NCI-H146 (cell line): ENCODE data around the gene SLBP.

Experiments used
- DNase-seq: peaks from one replicate; lab custom pipeline; 2025; lab: John Stamatoyannopoulos, UW

The SLBP gene

DNA sequence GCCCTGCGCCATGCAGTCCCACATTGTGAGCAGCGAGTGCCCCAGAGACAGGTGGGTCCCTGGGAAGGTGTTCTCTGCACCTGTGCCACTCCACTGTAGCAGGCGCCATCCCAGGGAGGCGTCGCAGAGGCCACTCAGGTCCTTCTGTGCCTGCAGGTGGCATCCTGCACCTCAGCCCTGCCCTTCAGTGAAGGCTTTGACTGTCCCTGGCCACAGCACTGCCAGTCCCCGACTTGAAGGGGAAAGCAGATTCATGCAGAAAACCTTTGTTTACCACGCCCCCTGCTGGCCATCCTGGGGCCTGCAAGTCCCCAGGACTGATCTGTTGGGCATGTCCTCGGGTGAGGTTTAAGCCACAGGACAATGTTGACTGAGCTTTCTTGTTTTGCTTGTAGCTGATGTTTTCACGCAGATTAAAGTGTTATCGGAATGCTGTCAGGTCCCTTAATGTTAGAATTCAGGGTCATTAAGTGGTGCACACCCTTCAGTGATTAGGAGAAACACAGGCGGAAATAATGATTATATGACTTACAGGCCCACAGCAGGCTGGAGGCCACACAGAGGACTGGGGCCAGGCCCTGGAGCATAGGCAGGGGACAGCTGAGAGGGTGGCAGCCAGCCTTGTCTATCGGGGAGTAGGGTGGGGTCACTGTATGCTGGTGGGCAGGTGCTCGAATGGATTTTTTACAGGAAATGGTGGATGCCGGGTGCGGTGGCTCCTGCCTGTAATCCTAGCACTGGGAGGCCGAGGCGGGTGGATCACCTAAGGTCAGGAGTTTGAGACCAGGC, 14.2 kb upstream of the SLBP start:
- peak; percentile 73 for DNase-seq

DNA sequence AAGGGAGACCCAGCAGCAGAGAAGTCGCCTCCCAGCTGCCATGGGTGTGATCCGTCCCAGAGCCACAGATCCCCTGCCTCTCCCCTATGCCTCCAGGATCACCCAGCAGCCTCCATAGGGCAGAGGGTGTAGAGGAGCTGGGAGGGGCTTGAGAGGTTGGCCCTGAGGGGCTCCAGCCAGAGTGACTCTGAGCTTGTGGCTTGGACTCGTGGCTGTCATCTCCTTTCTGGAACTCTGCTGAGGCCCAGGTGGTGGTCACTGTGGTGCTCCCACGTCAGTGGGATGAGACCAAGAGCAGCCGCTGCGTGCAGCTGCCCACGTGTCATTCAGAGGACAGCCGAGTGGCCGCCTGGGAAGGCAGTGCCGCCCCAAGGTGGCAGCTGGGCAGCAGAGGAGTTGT, 13.4 kb upstream of the SLBP start:
- DNase-seq = no peak

GRCh38 chr4:1723131-1723801, 11.1 kb upstream of the SLBP start:
- no peak for DNase-seq

GRCh38 chr4:1722551-1723118, 10.5 kb upstream of the SLBP start:
- peak; percentile 15 for DNase-seq

DNA sequence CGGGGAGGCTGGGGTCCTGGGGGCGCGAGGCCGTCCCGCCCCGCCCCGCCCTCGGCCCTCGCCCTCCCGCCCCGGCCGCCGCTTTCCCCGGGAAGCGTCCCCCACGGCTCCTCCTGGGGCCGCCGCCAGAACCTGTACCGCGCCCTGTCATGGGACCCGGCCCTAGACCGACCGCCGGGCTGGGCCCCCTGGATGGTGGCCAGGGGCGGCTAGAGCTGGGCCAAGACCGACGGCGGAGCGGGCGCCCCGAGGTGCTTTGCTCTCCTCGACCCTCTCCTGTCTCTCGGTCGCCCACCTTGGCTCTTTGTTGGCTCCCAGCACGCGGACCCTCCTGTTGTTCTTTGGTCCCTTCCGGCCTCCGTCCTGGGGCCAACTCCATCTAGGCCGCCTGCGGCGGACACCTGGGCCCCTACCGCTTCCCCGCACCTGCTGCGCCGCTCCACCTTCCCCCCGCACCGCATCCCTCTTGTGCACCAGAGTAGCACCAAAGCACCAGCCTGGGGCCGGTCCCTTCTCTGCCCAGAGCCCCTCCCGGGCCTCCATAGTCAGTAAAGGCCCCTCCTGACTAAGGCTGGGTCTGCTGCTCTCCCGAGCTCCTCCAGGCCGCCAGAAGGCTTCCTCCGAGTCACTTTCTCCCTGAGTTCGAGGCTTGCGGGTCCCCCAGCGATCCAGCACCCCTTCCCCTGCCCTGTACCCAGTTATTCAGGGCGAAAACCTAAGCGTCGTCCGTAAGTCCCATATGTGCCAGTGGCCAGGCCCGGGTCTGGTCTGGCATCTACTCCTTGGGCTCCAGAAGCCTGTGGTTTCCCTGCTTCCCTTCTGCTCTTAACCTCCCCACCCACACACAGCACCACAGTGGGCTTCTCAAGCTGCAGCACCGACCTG, 9.8 kb upstream of the SLBP start:
- DNase-seq = peak; percentile 61

- DNase-seq = peak; percentile 99
Measured at GRCh38 chr4:1721003-1721665, 9.0 kb upstream of the SLBP start, which contains the start of the genes TACC3 and TMEM129. Gene TACC3 (plus strand): TSS chr4:1721521. CDS start chr4:1723422, 1,901 bp downstream. Gene TMEM129 (minus strand): TSS chr4:1721323. CDS start chr4:1720837, 486 bp downstream.

GRCh38 chr4:1720163-1720983, 8.3 kb upstream of the SLBP start:
- DNase-seq = peak; percentile 51

DNA sequence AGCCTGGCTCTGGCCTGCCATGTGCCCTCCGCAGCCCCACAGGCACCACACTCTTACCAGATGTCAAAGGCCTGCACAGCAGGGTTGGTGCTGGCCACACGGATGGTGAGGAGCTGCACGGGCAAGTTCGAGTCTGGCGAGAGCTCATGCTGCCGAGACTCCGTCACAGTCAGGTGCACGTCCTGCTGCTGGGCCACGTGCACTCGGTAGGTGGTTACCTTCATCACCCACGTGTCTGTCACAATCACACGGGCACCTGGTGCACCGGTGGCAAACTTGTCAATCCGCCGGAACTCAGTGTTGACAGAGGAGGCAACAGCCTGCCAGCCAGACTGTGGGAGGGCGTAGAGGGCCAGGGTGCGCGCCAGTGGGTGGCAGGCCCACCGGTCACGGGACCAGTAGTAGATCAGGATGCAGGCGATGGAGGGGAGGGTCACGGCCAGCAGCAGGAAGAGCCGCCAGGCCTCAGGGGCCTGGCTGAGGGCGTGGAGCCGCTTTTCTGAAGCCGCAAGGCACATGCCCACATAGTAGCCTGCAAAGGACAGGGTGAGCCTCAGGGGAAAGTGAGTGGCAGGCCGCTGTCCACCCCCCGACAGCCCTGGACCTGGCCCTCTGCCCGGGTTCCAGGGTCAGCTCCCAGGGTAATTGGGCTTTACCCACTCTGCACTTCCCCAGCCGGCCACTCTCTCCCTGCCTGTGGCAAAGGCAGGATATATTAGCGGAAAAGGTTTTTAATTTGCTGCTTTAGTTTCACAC, 6.2 kb upstream of the SLBP start:
- DNase-seq = no peak

DNA sequence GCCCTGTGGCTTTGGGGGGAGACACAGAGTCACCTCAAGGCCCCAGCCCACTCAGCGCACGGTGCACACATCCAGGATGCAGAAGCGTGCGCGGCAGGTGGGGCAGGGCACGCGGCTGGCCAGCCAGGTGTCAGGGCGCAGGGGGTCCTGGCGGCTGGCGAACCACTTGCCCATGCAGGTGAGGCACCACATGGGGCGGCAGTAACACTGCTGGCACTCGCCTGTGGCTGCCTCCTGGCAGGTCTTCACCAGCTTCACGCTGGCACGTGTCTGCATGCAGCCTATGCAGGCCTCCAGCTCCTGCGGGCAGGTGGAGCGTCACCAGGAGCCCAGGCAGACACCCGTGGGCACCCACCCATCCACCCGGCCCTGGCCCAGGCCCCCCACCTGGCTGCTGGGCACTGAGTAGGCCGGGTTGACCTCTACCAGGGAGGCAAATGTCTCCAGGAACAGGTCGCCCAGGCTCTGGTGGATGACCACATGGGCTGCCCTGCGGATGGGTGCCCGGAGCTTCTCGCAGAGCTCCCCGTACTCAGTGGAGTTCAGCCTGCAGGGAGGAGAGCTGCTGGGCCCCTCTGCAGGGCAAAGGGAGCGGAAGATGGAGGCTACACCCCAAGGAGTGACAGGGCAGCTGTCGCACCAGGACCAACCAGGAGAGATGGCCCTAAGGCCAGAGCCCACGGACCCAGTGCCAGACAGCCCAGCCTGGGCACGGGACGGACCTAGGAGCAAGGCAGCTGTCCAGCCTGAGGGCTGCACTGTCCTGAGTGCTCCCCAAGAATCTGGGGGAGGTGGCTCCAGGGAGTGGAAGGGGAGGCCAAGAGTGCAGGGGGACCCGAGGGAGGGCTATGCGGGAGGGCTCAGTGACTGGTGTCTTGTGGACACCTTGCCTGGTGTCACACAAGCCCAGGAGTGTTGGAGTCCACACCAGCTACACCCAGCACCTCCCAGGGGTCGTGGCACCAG, 5.3 kb upstream of the SLBP start:
- no peak for DNase-seq

- no peak for DNase-seq
Measured at GRCh38 chr4:1716065-1716945, 4.2 kb upstream of the SLBP start.

DNA sequence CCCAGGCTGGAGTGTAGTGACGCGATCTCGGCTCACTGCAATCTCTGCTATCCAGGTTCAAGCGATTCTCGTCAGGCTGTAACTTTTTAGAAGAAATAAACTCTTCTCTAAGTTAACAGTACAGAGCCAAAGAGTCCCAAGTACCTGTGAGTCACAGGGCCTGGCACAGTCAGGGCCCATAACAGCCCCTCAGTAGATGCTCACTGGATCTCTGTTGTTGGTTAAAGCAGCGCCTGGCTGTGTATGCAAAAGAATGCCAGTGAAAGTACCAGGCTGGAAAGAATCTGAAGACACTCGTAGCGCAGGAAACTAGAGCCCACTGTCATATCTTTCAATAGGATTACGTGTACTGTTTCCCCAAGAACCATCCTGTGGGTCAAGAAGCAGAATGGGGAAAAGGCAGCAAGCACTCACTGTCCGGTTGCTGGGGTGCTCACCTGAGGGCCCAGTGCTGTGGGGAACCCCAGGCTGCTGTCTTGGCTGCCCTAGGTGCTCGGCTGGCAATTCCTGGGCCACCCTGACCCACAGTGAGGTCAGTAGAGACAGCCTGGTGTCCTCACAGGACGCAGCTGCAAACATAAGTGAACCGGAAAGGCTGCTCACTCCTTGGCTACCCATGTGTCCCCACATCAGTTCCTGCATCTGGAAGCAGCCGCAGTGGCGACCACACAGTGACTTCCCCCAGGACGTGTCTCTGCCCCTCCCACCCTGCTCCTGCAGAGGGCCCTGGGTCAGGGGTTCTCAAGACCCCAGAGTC, 3.1 kb upstream of the SLBP start:
- no peak for DNase-seq

DNA sequence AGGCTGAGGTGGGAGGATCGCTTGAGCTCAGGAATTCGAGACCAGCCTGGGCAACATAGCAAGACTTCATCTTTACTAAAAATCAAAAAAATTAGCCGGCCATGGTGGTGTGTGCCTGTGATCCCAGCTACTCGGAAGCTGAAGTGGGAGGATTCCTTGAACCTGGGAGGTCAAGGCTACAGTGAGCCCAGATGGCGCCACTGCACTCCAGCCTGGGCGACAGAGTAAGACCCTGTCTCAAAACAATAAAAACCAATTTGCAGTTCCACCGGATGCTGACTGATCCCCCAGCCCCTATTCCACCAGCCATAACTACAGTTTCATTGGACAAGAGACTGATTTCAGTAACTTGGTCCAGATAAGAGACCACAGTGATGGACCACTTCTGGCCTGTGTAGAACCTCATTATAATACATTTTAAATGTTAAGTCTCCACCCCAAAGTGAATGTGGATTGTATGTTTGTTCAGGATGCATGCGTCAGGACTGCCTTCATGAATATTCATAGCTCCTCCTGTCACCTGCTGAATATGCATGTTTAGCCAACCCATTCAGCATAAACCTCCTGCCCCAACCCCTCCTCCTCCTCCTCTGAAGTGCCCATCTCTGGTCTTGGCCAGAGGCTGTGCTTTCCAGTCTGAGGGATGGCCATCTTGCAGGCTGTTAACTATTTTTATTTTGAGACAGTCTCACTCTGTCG, 2.3 kb upstream of the SLBP start:
- no peak for DNase-seq

DNA sequence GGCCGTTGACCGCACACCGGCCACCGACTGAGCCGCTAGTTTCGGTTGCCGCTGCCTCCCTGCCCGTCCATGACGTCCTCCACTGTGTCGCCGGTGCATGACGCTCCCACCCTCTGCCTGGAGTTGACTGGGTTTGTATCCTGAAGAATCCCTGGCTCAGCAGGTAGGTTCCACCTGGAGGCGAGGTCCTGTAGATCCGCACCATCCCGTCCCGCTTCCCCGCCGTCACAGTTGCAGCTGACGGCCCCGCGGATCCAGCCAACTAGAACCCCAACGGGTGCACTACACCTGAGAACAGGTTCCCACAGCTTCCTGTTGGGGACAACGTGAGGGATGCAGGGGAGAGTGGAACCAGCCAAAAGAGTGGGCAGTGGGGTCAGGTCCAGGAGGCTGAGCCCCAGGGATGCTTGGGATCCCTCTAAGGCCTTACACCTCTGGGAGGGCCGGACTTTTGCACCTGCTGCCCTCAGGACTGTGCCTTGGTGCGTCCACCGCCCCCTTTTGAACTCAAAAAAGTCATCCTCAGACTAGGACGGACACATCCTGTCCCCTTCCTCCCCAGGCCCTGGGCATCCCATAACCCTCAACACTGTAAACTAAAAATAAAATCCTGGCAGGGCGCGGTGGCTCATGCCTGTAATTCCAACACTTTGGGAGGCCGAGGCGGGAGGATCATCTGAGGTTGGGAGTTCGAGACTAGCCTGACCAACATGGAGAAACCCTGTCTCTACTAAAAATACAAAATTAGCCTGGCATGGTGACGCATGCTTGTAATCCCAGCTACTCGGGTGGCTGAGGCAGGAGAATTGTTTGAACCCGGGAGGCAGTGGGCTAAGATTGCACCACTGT, 1.1 kb upstream of the SLBP start:
- DNase-seq = peak; percentile 61

DNA sequence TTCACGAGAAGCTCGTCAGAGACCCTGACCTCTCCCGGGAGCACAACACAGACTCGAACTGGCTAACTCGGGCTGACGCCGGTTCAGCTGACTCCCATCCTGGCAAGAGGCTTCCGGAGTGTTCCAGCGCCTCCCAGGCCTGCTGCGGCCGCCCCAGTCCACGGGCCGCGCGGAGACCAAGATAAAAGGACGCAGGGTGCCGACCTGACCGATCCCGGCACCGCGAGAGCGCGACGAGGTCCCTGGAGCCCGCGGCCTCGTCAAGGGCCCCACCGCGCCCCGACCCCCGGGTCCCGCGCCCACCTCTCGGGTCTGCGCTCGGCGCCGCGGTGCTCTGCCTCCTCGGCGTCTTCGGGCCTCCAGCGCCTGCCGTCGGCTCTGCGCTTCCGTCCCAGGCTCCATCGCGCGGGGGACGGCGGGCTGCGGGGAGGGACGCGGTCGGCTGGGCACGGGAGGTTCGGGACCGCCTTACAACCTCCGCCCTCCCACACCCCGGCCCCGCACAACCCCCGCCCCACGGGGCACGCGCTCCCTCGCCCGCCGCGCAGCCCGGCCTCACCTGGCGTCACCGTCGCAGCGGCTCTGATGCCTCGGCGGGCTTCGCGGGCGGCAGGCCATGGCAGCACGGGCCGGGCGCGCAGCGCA, 426 bp downstream of the SLBP start:
- DNase-seq = peak; percentile 56

- no peak for DNase-seq
Measured at GRCh38 chr4:1711055-1711570, 1.0 kb downstream of the SLBP start.
